ENCODE results near the gene MAD1L1. TPM values are rescaled to one million over a fixed set of nuclear protein-coding genes. Genes with fewer than 3 reads are reported as not detected.

Gene MAD1L1
- total and polyA plus RNA-seq, 2 of the 4 experiments (the other 2 are of a cell fraction): 29.0 to 40.9 TPM

GRCh38 chr7:2079332-2080059 is 153.2 kb downstream of the MAD1L1 start:
- peaks cover 5% of the 10 kb centered on the region for H3K36me3 ChIP-seq (ENCODE audit: control insufficient read depth, insufficient read depth, low read length)
- no peak overlapping the region for H3K14ac ChIP-seq (replicated peaks; ENCODE audit: low read depth, low read length)
- no peak overlapping the region for H4K91ac ChIP-seq (ENCODE audit: insufficient read depth, low read depth, low read length)
- H4K5ac ChIP-seq (ENCODE audit: low read depth, low read length): no peak overlapping the region
- H3K27me3 ChIP-seq (ENCODE audit: control insufficient read depth, insufficient read depth, low read length): no peaks in the 10 kb centered on the region
- DNase-seq (no peak), ATAC-seq (ENCODE audit: low read depth) (no peak)
- in situ Hi-C loops (cut with MboI; ENCODE audit: low sequenced_read_pairs) (no loop called here), intact Hi-C loops (cut with micrococcal nuclease) (no loop called here), dilution Hi-C loops (cut with HindIII; ENCODE audit: low sequenced_read_pairs, unreplicated experiment) (no loop called here)
- H2BK120ac ChIP-seq (ENCODE audit: low read depth, low read length): no peak overlapping the region
- H2BK5ac ChIP-seq (ENCODE audit: low read depth, low read length, poor library complexity, severe bottlenecking): no peak overlapping the region
- TF ChIP-seq BHLHE40 (IDR thresholded peaks at IDR 0.05; ENCODE audit: low read depth, low read length): no peak
- no peak for TF ChIP-seq CHD1 (IDR thresholded peaks at IDR 0.05; ENCODE audit: low read depth, low read length)
- TF ChIP-seq NFE2L2 (IDR thresholded peaks at IDR 0.05; ENCODE audit: low read depth, low read length): no peak
- no peak for TF ChIP-seq MAZ (IDR thresholded peaks at IDR 0.05; ENCODE audit: borderline replicate concordance, low read depth, low read length)
- no peak for TF ChIP-seq POLR2A (IDR thresholded peaks at IDR 0.05; ENCODE audit: low read depth, low read length)
- TF ChIP-seq RAD21 (IDR thresholded peaks at IDR 0.05; ENCODE audit: low read length): no peak
- TF ChIP-seq FOS (IDR thresholded peaks at IDR 0.05; ENCODE audit: low read depth, low read length): no peak
- TF ChIP-seq RFX5 (IDR thresholded peaks at IDR 0.05; ENCODE audit: low read depth, low read length): no peak
- TF ChIP-seq MAFK (IDR thresholded peaks at IDR 0.05; ENCODE audit: low read depth, low read length): no peak
- no peak for TF ChIP-seq CEBPB (IDR thresholded peaks at IDR 0.05; ENCODE audit: low read depth, low read length)
- no peak for TF ChIP-seq ELK1 (IDR thresholded peaks at IDR 0.05; ENCODE audit: borderline replicate concordance, low read depth, low read length)
- no peak for TF ChIP-seq MXI1 (IDR thresholded peaks at IDR 0.05; ENCODE audit: borderline replicate concordance, low read depth, low read length)
- TF ChIP-seq CTCF (conservative IDR thresholded peaks at IDR 0.05; ENCODE audit: low read depth, low read length): no peak
- TF ChIP-seq SMC3 (IDR thresholded peaks at IDR 0.05; ENCODE audit: low read depth, low read length): no peak
- TF ChIP-seq USF2 (IDR thresholded peaks at IDR 0.05; ENCODE audit: low read depth, low read length): no peak
- 79% methylated on average over 10 of the region's 22 CpGs; no CpG with 5 or more reads in 1 of the 2 experiments for WGBS, 2 experiments (ENCODE audit: extremely low coverage in 2 of 2, insufficient read length in 1 of 2)
- H2BK15ac ChIP-seq (ENCODE audit: low read depth, low read length): no peak overlapping the region
- H2AK5ac ChIP-seq (ENCODE audit: low read depth, low read length): no peak overlapping the region
- H3K23ac ChIP-seq (ENCODE audit: low read depth, low read length): no peak overlapping the region
- H3K4me1 ChIP-seq (ENCODE audit: control insufficient read depth, insufficient read depth, low read length): peaks cover 10% of the 10 kb centered on the region
- H3K9me3 ChIP-seq (ENCODE audit: control insufficient read depth, insufficient read depth, low read length): no peaks in the 10 kb centered on the region
- H3K9me1 ChIP-seq (ENCODE audit: insufficient read depth, low read length): peaks cover 9% of the 10 kb centered on the region
- no peak overlapping the region for H3K9ac ChIP-seq (ENCODE audit: low read depth, low read length)
- no peak overlapping the region for H3K4me3 ChIP-seq (ENCODE audit: insufficient read depth, low read depth, low read length)
- H2AK9ac ChIP-seq (replicated peaks; ENCODE audit: low read depth, low read length, poor library complexity): no peak overlapping the region
- H3K4ac ChIP-seq (ENCODE audit: low read depth, low read length): no peak overlapping the region
- no TSS peak for BruUV-seq (replicated peaks)
- POLR2A ChIA-PET (ENCODE audit: unreplicated experiment): no interaction called here
- no peak overlapping the region for H2BK20ac ChIP-seq (ENCODE audit: low read depth, low read length)
- no peak overlapping the region for H4K8ac ChIP-seq (ENCODE audit: low read depth in 2 of 2, low read length in 2 of 2)
- no peak overlapping the region for H3K4me2 ChIP-seq (ENCODE audit: low read depth, low read length)
- no peaks in the 10 kb centered on the region for H4K20me1 ChIP-seq (ENCODE audit: insufficient read depth, low read length)
- H2AFZ ChIP-seq (replicated peaks; ENCODE audit: low read length, poor library complexity): no peak overlapping the region
- CTCF ChIA-PET: no interaction called here
- H3K79me1 ChIP-seq (ENCODE audit: low read depth in 1 of 2, low read length in 2 of 2): peaks cover 0 to 17% of the 10 kb centered on the region in 2 experiments; a peak in 2 of 4 replicates
- no peak overlapping the region for H3K18ac ChIP-seq (ENCODE audit: low read depth, low read length)
- no peak overlapping the region for H3K27ac ChIP-seq (ENCODE audit: insufficient read depth, low read length)
- no peak overlapping the region for H3K56ac ChIP-seq (ENCODE audit: extremely low read depth, insufficient read depth, low read length)
